Neural cell (in vitro differentiated cells): Measurements from ENCODE around the gene EIF3B. TPM values are rescaled to one million over a fixed set of nuclear protein-coding genes. Genes with fewer than 3 reads are reported as not detected.

Source experiments
- H2AFZ ChIP-seq: fragments of 200-600, 300-800 bp; sonication (generic), shearing (Covaris generic); 2 replicates; pipeline ENCODE4 v1.6.0; 2014; ENCODE audit warnings: low read depth, mild to moderate bottlenecking, antibody characterized with exemption, low read length, moderate library complexity
- H3F3A ChIP-seq: fragments of 200-600 bp; shearing (Covaris generic); 2 replicates; pipeline ENCODE4 v1.6.1; 2016; ENCODE audit warnings: mild to moderate bottlenecking, moderate library complexity, mixed read lengths, antibody characterized with exemption, low read length; ENCODE audit not compliant: insufficient read depth, poor library complexity, severe bottlenecking
- H3K27ac ChIP-seq: fragments of 200-600, 300-800 bp; sonication (generic), shearing (Covaris generic); 2 replicates; pipeline ENCODE4 v1.5.1; 2014; ENCODE audit warnings: mild to moderate bottlenecking, low read length, moderate library complexity
- H3K27me3 ChIP-seq: fragments of 300-800, 200-600 bp; sonication (generic), shearing (Covaris generic); 2 replicates; pipeline ENCODE4 v1.6.0; 2014; ENCODE audit warnings: mild to moderate bottlenecking, low read depth, low read length, moderate library complexity; ENCODE audit not compliant: insufficient read depth
- H3K36me3 ChIP-seq: fragments of 300-800, 200-600 bp; sonication (generic), shearing (Covaris generic); 2 replicates; pipeline ENCODE4 v1.5.1; 2014; ENCODE audit warnings: mild to moderate bottlenecking, antibody characterized with exemption, low read length, moderate library complexity; ENCODE audit not compliant: insufficient read depth
- H3K4me2 ChIP-seq: fragments of 300-800, 200-600 bp; sonication (generic), shearing (Covaris generic); 2 replicates; pipeline ENCODE4 v1.6.0; 2014; ENCODE audit warnings: mild to moderate bottlenecking, low read length
- H3K4me3 ChIP-seq: fragments of 300-800, 200-600 bp; sonication (generic), shearing (Covaris generic); 2 replicates; pipeline ENCODE4 v1.5.1; 2014; ENCODE audit warnings: mild to moderate bottlenecking, low read length, moderate library complexity
- H3K79me2 ChIP-seq: fragments of 200-600 bp; shearing (Covaris generic); replicated peaks from 2 replicates; pipeline ENCODE4 v1.6.0; 2014; ENCODE audit warnings: mild to moderate bottlenecking, low read length, moderate library complexity; ENCODE audit not compliant: insufficient read depth
- H3K9ac ChIP-seq: fragments of 300-800, 200-600 bp; sonication (generic), shearing (Covaris generic); 2 replicates; pipeline ENCODE4 v1.6.1; 2016; ENCODE audit warnings: mild to moderate bottlenecking, low read length, mixed read lengths
- H3K9me2 ChIP-seq: fragments of 200-600 bp; shearing (Covaris generic); 2 replicates; pipeline ENCODE4 v1.6.1; 2016; ENCODE audit warnings: mild to moderate bottlenecking, low read length, mixed read lengths; ENCODE audit not compliant: insufficient read depth
- H3K9me3 ChIP-seq: fragments of 200-600, 300-800 bp; sonication (generic), shearing (Covaris generic); 2 replicates; pipeline ENCODE4 v1.6.1; 2016; ENCODE audit warnings: mild to moderate bottlenecking, mixed run types, low read length, moderate library complexity, mixed read lengths
- H4K20me1 ChIP-seq: fragments of 200-600 bp; shearing (Covaris generic); 2 replicates; pipeline ENCODE4 v1.6.1; 2016; ENCODE audit warnings: mild to moderate bottlenecking, mixed run types; ENCODE audit not compliant: insufficient read depth
- EP300 ChIP-seq: fragments of 450-650 bp; conservative IDR thresholded peaks from 2 replicates; pipeline ENCODE4 v1.6.1; 2014; ENCODE audit warnings: antibody characterized with exemption, mild to moderate bottlenecking, moderate library complexity; ENCODE audit not compliant: poor library complexity, severe bottlenecking
- EZH2 ChIP-seq: fragments of 200-600, 300-800 bp; shearing (Covaris generic), sonication (generic); IDR thresholded peaks from 2 replicates; pipeline ENCODE4 v1.6.1; 2014; ENCODE audit warnings: antibody characterized with exemption, low read length, borderline replicate concordance, mild to moderate bottlenecking; ENCODE audit not compliant: insufficient read depth, poor library complexity, severe bottlenecking
- MXI1 ChIP-seq: fragments of 450-650 bp; conservative IDR thresholded peaks from 2 replicates; pipeline ENCODE4 v1.6.1; 2014; ENCODE audit warnings: antibody characterized with exemption, mild to moderate bottlenecking; ENCODE audit not compliant: poor library complexity, severe bottlenecking
- POLR2AphosphoS5 ChIP-seq: IDR thresholded peaks from 2 replicates; pipeline ENCODE4 v1.6.1; 2012
- RAD21 ChIP-seq: fragments of 450-650 bp; conservative IDR thresholded peaks from 2 replicates; pipeline ENCODE4 v1.6.1; 2014; ENCODE audit warnings: antibody characterized with exemption, mild to moderate bottlenecking, moderate library complexity
- REST ChIP-seq: IDR thresholded peaks from 2 replicates; pipeline ENCODE4 v1.6.1; 2012; ENCODE audit warnings: borderline replicate concordance
- SMC3 ChIP-seq: fragments of 450-650 bp; conservative IDR thresholded peaks from 2 replicates; pipeline ENCODE4 v1.6.1; 2014; ENCODE audit warnings: antibody characterized with exemption, mild to moderate bottlenecking, moderate library complexity; ENCODE audit not compliant: poor library complexity
- TAF1 ChIP-seq: IDR thresholded peaks from 2 replicates; pipeline ENCODE4 v1.6.1; 2012; ENCODE audit warnings: low read depth
- polyA plus RNA-seq: library from polyadenylated mRNA; depleted of rRNA; stranded (reverse); fragments of >200 nt; gene quantifications from 2 replicates; pipeline ENCODE4 v1.2.3, GENCODE V29; 2014
- TF ChIP-seq, protein P1 (sequence below): fragments of 450-650 bp; IDR thresholded peaks from 2 replicates; pipeline ENCODE4 v1.5.1; 2014; ENCODE audit warnings: antibody characterized with exemption, mild to moderate bottlenecking, moderate library complexity; ENCODE audit not compliant: poor library complexity, severe bottlenecking

Gene EIF3B
- polyA plus RNA-seq, 1 donor from 2014 or later: 65.1 TPM

DNA sequence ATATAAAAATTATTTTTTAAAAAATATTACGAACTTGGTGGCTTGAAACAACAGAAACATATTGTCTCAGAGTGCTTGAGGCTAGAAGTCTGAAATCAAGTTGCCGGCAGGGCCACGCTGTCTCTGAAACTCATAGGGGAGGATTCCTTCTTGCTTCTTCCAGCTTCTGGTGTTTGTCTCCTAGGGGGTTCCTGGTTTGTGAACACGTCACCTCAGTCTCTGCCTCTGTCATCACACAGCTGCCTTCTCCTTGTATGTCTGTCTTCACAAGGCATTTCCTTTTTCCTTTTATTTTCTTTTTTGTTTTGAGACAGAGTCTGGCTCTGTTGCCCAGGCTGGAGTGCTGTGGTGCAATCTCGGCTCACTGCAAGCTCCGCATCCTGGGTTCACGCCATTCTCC lies 27.7 kb upstream of the EIF3B start:
- Histone ChIP-seq H3F3A (no peaks in the 10 kb centered on the region), H3K9me2 (no peaks in the 10 kb centered on the region), H3K9me3 (no peaks in the 10 kb centered on the region), H3K79me2 (no peaks in the 10 kb centered on the region), H3K27ac (no peak overlapping the region), H3K4me3 (no peak overlapping the region), H3K36me3 (no peaks in the 10 kb centered on the region), H3K27me3 (no peaks in the 10 kb centered on the region), H2AFZ (no peak overlapping the region), H3K4me2 (no peak overlapping the region), H4K20me1 (no peaks in the 10 kb centered on the region), H3K9ac (no peak overlapping the region)
- TF ChIP-seq POLR2AphosphoS5 (no peak), TAF1 (no peak), EZH2 (no peak), MXI1 (no peak), SMC3 (no peak)
- TF ChIP-seq, protein P1, sequence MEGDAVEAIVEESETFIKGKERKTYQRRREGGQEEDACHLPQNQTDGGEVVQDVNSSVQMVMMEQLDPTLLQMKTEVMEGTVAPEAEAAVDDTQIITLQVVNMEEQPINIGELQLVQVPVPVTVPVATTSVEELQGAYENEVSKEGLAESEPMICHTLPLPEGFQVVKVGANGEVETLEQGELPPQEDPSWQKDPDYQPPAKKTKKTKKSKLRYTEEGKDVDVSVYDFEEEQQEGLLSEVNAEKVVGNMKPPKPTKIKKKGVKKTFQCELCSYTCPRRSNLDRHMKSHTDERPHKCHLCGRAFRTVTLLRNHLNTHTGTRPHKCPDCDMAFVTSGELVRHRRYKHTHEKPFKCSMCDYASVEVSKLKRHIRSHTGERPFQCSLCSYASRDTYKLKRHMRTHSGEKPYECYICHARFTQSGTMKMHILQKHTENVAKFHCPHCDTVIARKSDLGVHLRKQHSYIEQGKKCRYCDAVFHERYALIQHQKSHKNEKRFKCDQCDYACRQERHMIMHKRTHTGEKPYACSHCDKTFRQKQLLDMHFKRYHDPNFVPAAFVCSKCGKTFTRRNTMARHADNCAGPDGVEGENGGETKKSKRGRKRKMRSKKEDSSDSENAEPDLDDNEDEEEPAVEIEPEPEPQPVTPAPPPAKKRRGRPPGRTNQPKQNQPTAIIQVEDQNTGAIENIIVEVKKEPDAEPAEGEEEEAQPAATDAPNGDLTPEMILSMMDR: no peak

DNA sequence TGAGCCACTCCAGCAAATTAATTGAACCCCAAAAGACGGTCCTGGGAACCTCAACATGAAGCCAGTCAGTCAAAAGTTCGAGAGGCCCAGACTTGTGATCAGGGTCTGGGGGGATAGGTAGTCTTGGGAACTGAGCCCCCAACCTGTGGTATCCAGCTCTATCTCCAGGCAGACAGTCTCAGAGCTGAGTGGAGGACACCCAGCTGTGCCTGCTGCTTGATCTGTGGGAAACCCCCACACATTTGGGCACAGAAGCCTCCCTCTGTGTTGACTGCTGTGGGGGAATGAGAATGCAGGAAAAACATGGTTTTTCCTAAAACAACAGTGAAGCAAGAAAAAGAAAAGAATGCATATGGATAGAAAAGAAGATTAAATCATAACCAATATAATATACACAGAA lies 24.1 kb upstream of the EIF3B start:
- H3K4me3 ChIP-seq: no peak overlapping the region
- no peak overlapping the region for H3K27ac ChIP-seq
- H3K9me3 ChIP-seq: no peaks in the 10 kb centered on the region
- no peaks in the 10 kb centered on the region for H3K27me3 ChIP-seq
- no peaks in the 10 kb centered on the region for H3K79me2 ChIP-seq
- H2AFZ ChIP-seq: no peak overlapping the region
- no peak overlapping the region for H3K9ac ChIP-seq
- no peaks in the 10 kb centered on the region for H3F3A ChIP-seq
- no peaks in the 10 kb centered on the region for H3K9me2 ChIP-seq
- no peaks in the 10 kb centered on the region for H4K20me1 ChIP-seq
- no peak overlapping the region for H3K4me2 ChIP-seq
- TF ChIP-seq EZH2: no peak
- TF ChIP-seq TAF1: no peak
- TF ChIP-seq EP300: no peak
- TF ChIP-seq MXI1: no peak
- no peak for TF ChIP-seq RAD21
- no peak for TF ChIP-seq SMC3
- TF ChIP-seq POLR2AphosphoS5: no peak
- TF ChIP-seq, protein P1: no peak
- no peak for TF ChIP-seq REST
- no peaks in the 10 kb centered on the region for H3K36me3 ChIP-seq
